Hepatic stellate cell (primary cell): ENCODE data around the gene KRTAP8-1.

ENCODE experiments used
- DNase-seq: peaks from one replicate; pipeline ENCODE4 v3.0.0; 2011; ENCODE audit warnings: low spot score

Gene KRTAP8-1, protein sequence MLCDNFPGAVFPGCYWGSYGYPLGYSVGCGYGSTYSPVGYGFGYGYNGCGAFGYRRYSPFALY

DNA sequence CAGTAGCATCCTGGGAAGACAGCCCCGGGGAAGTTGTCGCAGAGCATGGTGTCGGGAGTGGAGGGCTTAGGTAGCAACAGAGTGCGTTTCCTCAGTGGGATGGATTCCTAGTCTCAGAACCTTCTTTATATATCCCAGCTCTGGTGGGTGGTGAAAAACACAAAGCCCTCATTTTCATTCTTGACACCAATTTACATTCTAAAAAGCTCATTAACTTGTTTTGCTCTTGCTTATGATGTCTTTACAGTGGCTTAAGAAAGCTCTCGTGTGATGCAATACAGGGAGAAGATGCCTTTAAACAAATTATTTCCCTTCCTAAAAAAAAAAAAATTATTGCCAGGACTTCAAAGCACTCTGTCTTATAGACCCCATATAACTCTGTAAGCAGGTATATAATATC lies at the start of gene KRTAP8-1:
Gene KRTAP8-1, minus strand, starts transcription at position 101 of the 400 bp plus-strand sequence. Its CDS starts 54 bp downstream, at position 47.
- DNase-seq = no peak

DNA sequence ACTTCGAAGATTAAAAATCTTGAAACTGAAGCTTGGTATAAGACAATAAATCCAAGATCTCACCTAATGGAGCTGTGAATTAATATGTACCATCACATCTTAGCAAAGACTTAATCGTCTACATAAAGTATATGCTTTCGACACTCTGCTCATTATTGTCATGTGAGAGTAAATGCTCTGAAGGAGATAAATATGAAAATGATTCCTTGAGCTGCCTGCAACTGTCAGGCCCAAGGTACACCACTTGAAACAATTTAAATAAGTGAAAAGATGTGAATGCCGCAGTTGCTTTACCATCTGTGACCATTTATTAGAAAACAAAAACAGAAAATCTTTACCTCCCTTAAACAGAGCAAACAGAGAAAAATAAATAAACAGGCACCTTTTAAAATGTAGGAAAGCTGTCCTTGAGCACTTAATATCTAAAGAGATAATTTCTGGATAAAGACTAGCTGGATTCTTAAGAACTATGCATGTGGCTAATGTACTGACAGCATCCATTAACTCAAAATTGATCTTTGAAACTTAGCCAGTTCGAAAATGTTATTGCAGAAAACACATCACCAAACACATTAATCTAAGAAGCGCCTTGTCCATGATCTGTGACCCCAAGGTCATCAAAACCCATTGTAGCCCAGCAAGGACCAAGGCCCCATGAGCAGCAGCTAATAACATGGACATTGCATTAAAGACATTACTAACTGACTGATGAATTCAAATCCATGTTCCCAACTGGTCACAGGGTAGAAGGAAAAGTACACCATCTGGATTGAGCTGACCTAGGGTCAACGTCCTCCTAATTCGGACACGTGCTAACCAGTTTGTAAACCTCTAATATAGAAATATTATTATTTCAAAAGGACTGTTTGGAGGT lies 34.8 kb upstream of the KRTAP8-1 start:
- DNase-seq = no peak

DNA sequence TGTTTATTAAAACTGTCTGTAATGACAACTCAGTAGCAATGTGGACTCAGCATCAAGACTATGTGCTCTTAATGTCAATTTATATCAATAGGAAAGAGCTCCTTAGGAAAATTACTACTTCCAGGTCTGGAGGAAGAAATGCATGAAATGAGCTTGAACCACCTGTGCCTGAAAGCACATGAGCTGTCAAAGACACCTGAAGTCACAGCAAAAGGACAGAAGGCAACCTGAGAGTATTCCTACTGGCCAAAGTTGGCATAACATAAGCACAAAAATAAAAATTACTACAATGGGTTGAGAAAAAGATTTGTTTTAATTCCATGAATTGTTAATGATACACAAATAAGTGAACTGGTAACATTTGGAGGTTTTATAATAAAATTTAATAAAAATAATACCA lies 29.9 kb upstream of the KRTAP8-1 start:
- DNase-seq = no peak

DNA sequence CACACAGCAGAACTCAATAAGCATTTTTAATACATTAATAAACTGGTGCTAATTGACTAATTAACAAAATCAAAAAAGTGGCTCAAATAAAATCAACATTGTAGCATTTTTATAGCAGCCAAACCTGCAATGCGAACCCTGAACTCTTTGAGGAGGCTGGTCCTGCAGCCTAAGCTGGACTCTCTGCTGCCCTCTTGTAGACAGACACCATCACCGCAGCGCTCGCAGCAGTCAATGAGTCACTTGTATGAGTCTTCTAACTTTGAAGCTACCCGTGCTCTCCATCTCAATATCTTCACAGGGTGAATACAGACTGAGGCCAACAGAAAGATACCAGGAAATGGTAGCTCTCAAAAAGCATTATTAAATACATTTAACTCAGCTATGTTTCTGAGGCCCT lies 26.2 kb upstream of the KRTAP8-1 start:
- no peak for DNase-seq

DNA sequence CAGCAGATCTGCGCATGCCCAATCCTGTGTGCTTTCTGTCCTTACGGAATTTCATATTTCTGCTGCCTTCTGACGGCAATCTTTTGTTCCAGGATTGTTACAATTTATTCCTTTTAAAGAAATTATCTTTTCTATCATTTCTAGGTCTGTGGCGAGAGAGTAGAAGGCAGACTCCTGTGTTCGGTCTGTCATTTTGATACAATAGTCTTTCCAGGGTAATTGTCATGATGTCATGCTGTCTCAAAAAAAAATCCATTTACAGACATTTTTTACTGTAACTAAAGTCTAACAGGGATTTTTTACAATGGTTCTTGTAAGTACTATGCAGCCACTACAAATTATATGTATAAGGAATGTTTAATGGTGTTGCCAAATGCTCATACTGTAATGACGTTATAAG lies 25.5 kb upstream of the KRTAP8-1 start:
- no peak for DNase-seq

DNA sequence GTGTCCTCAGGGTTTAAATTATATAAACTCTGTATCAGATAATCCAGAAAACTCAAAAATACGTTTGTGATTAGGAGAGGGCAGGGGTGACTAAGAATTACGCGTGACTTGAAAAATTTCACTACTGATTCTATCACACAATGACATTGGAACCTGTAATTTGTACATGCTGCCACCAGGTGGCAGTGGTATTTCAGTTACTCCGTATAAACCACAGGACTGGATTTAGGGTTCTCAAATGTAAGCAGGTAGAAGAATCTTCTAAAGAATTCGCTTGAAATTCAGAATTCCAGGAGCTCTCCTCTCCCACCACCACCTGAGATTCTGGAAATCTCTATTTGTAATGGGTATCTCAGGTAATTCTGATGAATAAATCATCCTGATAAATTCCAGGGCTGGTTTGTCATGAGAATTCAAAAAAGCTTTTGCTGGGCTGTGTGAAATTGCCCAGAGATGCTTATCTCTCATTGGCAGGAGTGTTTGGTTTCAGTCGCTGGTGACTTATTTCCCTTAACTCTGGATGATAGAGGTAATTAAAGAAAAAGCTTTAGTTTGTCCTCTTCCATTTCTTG lies 18.2 kb upstream of the KRTAP8-1 start:
- no peak for DNase-seq

DNA sequence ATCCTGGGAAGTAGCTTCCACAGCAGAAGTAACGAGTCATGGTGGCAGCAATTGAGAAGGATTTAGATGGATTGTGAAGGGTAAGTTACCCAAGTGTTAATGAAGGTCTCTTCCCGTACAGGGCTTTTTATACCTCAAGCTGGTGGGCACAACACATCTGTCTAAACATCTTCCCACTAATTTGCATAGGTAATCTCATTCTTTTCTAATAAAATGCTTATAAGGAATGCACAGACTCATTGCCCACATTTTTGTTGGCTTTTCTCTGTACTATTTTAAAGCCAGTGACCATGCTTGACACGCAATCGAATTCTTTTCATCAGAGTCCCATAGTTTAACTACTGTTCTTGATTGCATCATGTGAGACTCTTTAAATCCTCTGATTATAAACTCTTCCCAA lies 16.6 kb upstream of the KRTAP8-1 start, which contains the start of gene KRTAP7-1:
Gene KRTAP7-1, minus strand, starts transcription at position 101 of the 400 bp plus-strand sequence. Its CDS starts 61 bp downstream, at position 40.
- no peak for DNase-seq

DNA sequence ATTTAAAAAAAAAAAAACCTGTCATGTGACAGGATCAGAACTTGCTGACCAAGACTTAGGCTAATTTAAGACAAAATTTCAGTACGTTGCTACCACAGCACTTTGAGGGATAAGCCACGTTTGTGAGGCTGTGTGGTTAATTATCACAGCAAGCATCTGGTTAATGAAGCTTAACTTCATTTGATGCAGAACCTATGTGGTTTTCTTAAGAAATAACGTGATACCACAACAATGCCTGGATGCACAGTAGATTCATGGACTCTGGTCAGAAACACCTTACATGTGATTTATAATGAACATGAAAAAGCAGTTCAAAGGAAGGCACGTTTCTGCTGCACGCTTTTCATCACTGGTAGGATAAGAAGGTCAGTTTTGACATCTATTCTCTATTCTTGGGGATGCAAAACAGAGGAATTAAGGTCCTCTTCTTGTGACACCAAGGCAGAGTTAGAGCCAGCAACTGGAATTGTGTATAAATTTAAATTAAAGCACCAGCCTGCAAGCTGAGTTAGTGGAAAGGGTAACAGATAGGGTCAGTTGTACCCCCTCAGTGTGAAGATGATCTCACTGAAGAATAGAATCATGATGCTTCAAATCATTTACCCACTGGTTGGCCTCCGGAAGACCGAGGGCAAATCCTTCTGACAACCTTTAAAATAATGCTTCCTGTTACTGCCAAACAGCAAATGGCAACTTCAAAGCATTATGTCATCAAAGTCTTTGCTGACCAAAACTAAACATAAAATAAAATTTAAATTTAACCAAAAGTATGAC lies 6.0 kb upstream of the KRTAP8-1 start:
- DNase-seq = no peak

DNA sequence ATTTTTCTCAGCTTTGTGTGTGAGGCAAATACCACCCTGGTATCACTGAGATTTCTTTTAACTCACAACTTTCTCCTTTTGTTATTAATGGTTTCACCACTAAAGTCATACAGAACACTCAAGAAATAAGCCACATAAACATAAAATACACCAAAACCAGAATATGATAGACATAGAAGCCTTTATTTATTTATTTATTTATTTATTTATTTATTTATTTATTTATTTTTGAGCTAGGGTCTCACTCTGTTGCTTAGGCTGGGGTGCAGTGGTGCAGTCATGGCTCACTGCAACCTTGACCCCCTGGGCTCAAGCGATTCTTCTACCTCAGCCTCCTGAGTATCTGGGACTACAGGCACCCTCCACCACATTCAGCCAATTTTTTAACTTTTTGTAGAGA lies 12.5 kb downstream of the KRTAP8-1 start:
- DNase-seq = no peak

DNA sequence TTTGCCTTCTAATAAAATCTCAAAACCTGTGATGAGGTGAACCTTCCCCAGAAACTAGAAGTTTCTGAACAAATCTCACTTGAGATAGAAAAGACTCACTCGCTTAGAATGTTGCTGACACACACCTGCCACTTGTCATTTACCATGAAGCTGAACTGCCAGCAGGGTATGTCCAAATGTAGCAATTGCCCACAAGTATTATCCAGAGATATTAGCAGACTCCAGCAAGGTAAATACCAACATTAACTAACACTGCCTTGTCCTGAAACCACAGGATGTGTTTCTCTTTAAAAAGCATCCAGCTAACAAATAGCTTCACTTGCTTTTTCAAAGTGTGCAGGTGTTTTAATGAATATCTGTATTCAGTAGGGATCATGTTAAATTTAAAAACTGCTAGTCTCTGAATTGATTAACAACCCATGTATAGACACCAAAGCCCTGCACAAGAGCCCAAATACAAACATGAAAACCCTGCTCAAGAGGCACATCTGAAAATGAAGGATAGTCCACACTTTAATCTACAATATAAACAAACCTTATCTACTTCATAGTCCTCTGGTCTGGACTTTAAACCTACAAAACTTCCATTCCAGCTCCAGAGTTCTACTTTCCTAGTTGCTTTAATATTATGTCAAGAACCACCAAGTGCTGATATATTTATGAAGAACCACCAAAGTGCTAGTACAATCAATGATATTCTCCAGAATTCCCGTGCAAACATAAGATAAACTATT lies 19.3 kb downstream of the KRTAP8-1 start:
- DNase-seq = no peak

DNA sequence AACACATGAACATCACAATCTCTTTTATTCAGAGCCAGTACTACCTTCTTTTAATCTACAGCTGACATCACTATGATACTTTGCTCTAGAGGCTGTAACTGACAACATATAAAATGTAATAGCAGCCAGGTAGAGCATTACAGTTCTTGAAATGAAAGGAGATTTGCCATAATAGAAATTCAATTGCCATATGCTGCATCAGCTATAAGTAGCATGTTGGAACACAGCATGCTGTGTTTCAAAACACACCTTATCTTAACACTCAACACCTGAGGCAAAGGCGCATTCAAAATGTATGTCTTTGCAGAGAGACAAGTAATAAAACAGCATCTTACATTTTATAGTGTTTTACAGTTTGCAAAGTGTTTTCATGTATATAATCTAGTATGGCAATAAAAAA lies 33.8 kb downstream of the KRTAP8-1 start:
- DNase-seq = no peak

DNA sequence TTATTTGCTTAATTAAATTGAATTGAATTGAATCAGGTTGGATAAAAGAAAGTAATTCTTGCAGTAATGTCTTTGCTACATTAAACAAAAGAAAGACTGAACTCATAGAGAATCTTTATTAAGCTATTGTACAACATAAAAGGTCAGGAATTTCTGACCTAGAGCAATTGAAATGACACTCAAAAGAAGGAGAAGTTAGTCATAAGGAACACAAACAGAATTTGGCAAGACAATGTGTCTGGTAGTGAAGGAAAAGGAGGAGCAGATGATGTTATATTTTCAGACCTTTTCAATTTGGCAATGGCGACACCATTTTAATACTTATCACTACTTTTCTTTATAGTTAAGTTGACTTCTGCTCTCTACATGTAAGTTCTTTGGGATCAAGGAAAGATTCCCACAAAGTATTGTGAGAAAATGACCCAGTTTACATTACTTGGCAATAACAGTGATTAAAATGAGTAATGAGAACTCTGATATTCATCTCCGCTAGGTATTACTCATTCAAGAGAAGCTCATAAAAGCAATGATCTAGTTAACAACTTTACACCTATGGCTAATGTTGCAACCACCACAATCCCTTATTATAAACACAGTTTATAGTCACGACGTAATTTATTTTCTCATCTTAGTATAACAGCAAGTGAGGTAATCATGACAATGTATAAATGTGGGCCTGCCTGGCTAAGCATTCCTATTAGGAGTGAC lies 43.2 kb downstream of the KRTAP8-1 start:
- no peak for DNase-seq
